Endodermal cell (in vitro differentiated cells): Measurements from ENCODE around the gene ANKRD33B. TPM values are rescaled to one million over a fixed set of nuclear protein-coding genes. Genes with fewer than 3 reads are reported as not detected.

Source experiments
- DNase-seq: peaks from one replicate; pipeline ENCODE4 v3.0.0-alpha.2; 2017
- H3K27ac ChIP-seq: 2 replicates; pipeline ENCODE4 v1.5.1; 2013; ENCODE audit warnings: mild to moderate bottlenecking, low read depth, low read length, moderate library complexity
- H3K27me3 ChIP-seq: 2 replicates; pipeline ENCODE4 v1.6.1; 2013; ENCODE audit warnings: mild to moderate bottlenecking, low read length, moderate library complexity; ENCODE audit not compliant: insufficient read depth, control insufficient read depth, poor library complexity, severe bottlenecking
- H3K36me3 ChIP-seq: 2 replicates; pipeline ENCODE4 v1.7.0; 2013; ENCODE audit warnings: mild to moderate bottlenecking, low read length, moderate library complexity; ENCODE audit not compliant: control insufficient read depth, insufficient read depth
- H3K4me1 ChIP-seq: one replicate; pipeline ENCODE4 v1.7.0; 2013; ENCODE audit warnings: low read length; ENCODE audit not compliant: control insufficient read depth, insufficient read depth
- H3K4me3 ChIP-seq: 2 replicates; pipeline ENCODE4 v1.5.1; 2013; ENCODE audit warnings: mild to moderate bottlenecking, low read length, moderate library complexity
- H3K9ac ChIP-seq: 2 replicates; pipeline ENCODE4 v1.6.1; 2013; ENCODE audit warnings: mild to moderate bottlenecking, low read length, moderate library complexity; ENCODE audit not compliant: poor library complexity, severe bottlenecking; ENCODE audit errors: extremely low read depth
- H3K9me3 ChIP-seq: 2 replicates; pipeline ENCODE4 v1.6.1; 2013; ENCODE audit warnings: mild to moderate bottlenecking, low read length, moderate library complexity; ENCODE audit not compliant: control insufficient read depth
- H3K27ac Mint-ChIP-seq: 2 replicates; pipeline ENCODE4 v1.8.0; 2020; ENCODE audit warnings: mixed read lengths
- H3K27me3 Mint-ChIP-seq: 2 replicates; pipeline ENCODE4 v1.8.0; 2021; ENCODE audit warnings: mild to moderate bottlenecking, mixed read lengths; ENCODE audit not compliant: insufficient read depth
- H3K36me3 Mint-ChIP-seq: 2 replicates; pipeline ENCODE4 v1.8.0; 2020; ENCODE audit warnings: low read depth, mixed read lengths
- H3K4me1 Mint-ChIP-seq: 2 replicates; pipeline ENCODE4 v1.8.0; 2020; ENCODE audit warnings: mixed read lengths
- H3K4me3 Mint-ChIP-seq: 2 replicates; pipeline ENCODE4 v1.8.0; 2020; ENCODE audit warnings: mild to moderate bottlenecking, moderate library complexity, mixed read lengths
- H3K9me3 Mint-ChIP-seq: 2 replicates; pipeline ENCODE4 v1.8.0; 2020; ENCODE audit warnings: mild to moderate bottlenecking, mixed read lengths
- CTCF ChIP-seq: fragments of 200-600 bp; sonication (generic); conservative IDR thresholded peaks from 2 replicates; pipeline ENCODE4 v1.5.0; 2021; ENCODE audit warnings: antibody characterized with exemption, mild to moderate bottlenecking
- whole genome bisulfite sequencing, 2 experiments: methylation state at CpG; one replicate each; pipeline versions ENCODE4 v1.1.5 to v1.1.7; 2013; ENCODE audit warnings: missing lambda C conversion rate in 2 of 2, mixed read lengths in 1 of 2; ENCODE audit not compliant: insufficient coverage in 1 of 2, insufficient read length in 1 of 2; 5-methylcytosine and 5-hydroxymethylcytosine counted together
- total RNA-seq, 2 donors: library from RNA; stranded (reverse); fragmentation: NEBNext Ultra II Directional in 1 of 2; extraction: Animal tissue kit (Norgen Biotek cat#: 25700) in 1 of 2; gene quantifications; 2 replicates in 1 of 2; 3 replicates in 1 of 2; pipeline ENCODE4 v1.2.1, GENCODE V29; 2021

Gene ANKRD33B
- total RNA-seq, 2 donors from 2014 or later = 21.9 to 37.2 TPM

- no peaks in the 10 kb centered on the region for H3K9me3 ChIP-seq
- H3K36me3 ChIP-seq = peaks cover 3% of the 10 kb centered on the region
- no peak overlapping the region for H3K4me3 ChIP-seq
- Mint-ChIP-seq H3K9me3 (no peaks in the 10 kb centered on the region), H3K27ac (no peak overlapping the region), H3K36me3 (peaks cover 2% of the 10 kb centered on the region), H3K4me3 (no peak overlapping the region), H3K27me3 (no peaks in the 10 kb centered on the region), H3K4me1 (peaks cover 13% of the 10 kb centered on the region)
- no peak overlapping the region for H3K9ac ChIP-seq
- no peak for DNase-seq
- no peaks in the 10 kb centered on the region for H3K27me3 ChIP-seq
- no peak for TF ChIP-seq CTCF
- 79 to 88% methylated on average over 5 to 8 of the region's 8 CpGs for WGBS, 2 experiments
- H3K4me1 ChIP-seq = no peaks in the 10 kb centered on the region
- H3K27ac ChIP-seq = no peak overlapping the region
These were observed 31.9 kb downstream of the ANKRD33B start for GRCh38 chr5:10595672-10596309.

GRCh38 chr5:10596310-10596703, 32.4 kb downstream of the ANKRD33B start:
- Histone ChIP-seq H3K4me3 (no peak overlapping the region), H3K9ac (no peak overlapping the region), H3K27ac (no peak overlapping the region), H3K4me1 (no peaks in the 10 kb centered on the region), H3K36me3 (peaks cover 3% of the 10 kb centered on the region), H3K27me3 (no peaks in the 10 kb centered on the region), H3K9me3 (no peaks in the 10 kb centered on the region)
- H3K4me1 Mint-ChIP-seq = peaks cover 8% of the 10 kb centered on the region
- 93 to 96% methylated on average over 3 of the region's 3 CpGs for WGBS, 2 experiments
- H3K27ac Mint-ChIP-seq = no peak overlapping the region
- no peaks in the 10 kb centered on the region for H3K9me3 Mint-ChIP-seq
- no peaks in the 10 kb centered on the region for H3K27me3 Mint-ChIP-seq
- H3K4me3 Mint-ChIP-seq = no peak overlapping the region
- no peak for DNase-seq
- no peak for TF ChIP-seq CTCF
- peaks cover 2% of the 10 kb centered on the region for H3K36me3 Mint-ChIP-seq

- no peak overlapping the region for H3K27ac ChIP-seq
- H3K4me1 ChIP-seq = no peaks in the 10 kb centered on the region
- Mint-ChIP-seq H3K9me3 (no peaks in the 10 kb centered on the region), H3K4me3 (no peak overlapping the region), H3K4me1 (peaks cover 7% of the 10 kb centered on the region), H3K27ac (no peak overlapping the region), H3K27me3 (no peaks in the 10 kb centered on the region), H3K36me3 (peaks cover 2% of the 10 kb centered on the region)
- no peaks in the 10 kb centered on the region for H3K27me3 ChIP-seq
- 95% methylated on average over 1 of the region's 1 CpG; no CpG with 5 or more reads in 1 of the 2 experiments for WGBS, 2 experiments
- no peaks in the 10 kb centered on the region for H3K9me3 ChIP-seq
- no peak for TF ChIP-seq CTCF
- no peak overlapping the region for H3K4me3 ChIP-seq
- H3K36me3 ChIP-seq = peaks cover 3% of the 10 kb centered on the region
- H3K9ac ChIP-seq = no peak overlapping the region
- no peak for DNase-seq
These were observed 33.1 kb downstream of the ANKRD33B start for GRCh38 chr5:10596886-10597451.
